HG03520 (cell line): Measurements from ENCODE around the gene MCMBP.
A peak's percentile ranks its signal among the peaks of the same experiment; 100 is the strongest.

Experiments
- ATAC-seq: cut with Tn5 transposase; IDR thresholded peaks from one replicate; pipeline ENCODE4 v1.9.1; 2021; ENCODE audit warnings: mild to moderate bottlenecking, moderate library complexity; ENCODE audit not compliant: unreplicated experiment

MCMBP gene

GRCh38 chr10:119786117-119786769 is 86.4 kb downstream of the MCMBP start:
- ATAC-seq, result no peak

GRCh38 chr10:119784340-119785067 is 88.1 kb downstream of the MCMBP start:
- peak; percentile 89 for ATAC-seq

- no peak for ATAC-seq
Observed at GRCh38 chr10:119783665-119784027, 89.0 kb downstream of the MCMBP start.

- ATAC-seq, result no peak
Observed at GRCh38 chr10:119782981-119783664, 89.5 kb downstream of the MCMBP start.

- ATAC-seq, result no peak
Observed at GRCh38 chr10:119781498-119781897, 91.1 kb downstream of the MCMBP start.

GRCh38 chr10:119780879-119781480 is 91.7 kb downstream of the MCMBP start:
- no peak for ATAC-seq
